Measurements from ENCODE around the gene DSP.

GRCh38 chr6:7518877-7519276 is 22.6 kb upstream of the DSP start:
- TF ChIP-seq CTCF (IDR thresholded peaks at IDR 0.05) (no peak), POLR2AphosphoS5 (IDR thresholded peaks at IDR 0.05) (no peak), POLR2A (IDR thresholded peaks at IDR 0.05) (no peak)
